GM10266 (cell line): Measurements from ENCODE around the gene RASSF3.

Experiments used
- DNase-seq: peaks from one replicate; pipeline ENCODE4 v3.0.0; 2012; ENCODE audit errors: extremely low spot score
- CTCF ChIP-seq: IDR thresholded peaks from 2 replicates; pipeline ENCODE4 v1.5.1; 2012; ENCODE audit warnings: mild to moderate bottlenecking, low read depth; ENCODE audit not compliant: control insufficient read depth, insufficient read depth; ENCODE audit errors: missing control alignments

The RASSF3 gene

DNA sequence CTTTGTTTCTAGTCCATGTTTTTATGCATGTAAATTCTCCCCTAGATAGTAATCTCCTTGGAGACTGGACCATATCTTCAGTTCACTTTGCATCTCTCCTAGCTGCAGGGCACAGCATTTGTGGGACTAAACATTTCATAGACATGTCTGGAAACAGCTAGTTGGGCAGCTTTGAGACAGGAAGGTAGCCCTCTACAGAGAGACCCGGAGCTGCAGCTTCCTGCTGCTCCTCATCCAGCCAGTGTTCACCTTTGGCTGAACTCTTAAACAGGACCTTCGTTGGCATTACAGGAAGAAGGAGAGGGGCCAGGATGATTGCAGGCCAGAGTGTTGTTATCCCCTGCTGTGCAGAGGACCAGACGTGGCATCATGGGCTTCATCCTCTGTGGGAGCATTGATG is 96.0 kb downstream of the RASSF3 start:
- TF ChIP-seq CTCF, result no peak
- no peak for DNase-seq

DNA sequence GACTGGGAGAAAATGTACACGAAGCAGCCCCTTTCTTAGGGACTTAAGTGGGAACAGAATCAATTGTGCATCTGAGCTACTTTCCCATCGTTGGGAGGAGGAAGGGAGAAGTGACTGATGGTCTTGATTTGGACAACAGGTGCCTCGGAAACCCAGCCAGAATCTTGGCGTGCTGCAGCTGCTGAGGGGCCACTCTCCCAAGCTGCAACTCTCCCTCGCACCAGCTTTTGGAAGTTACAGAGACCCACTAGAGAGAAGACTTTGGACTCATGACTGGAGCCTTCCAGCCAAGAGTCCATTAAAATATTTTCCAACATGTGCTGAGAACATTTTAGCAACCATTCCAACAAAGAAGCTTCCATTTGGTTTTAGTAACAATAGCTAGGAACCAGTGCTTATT is 96.6 kb downstream of the RASSF3 start:
- no peak for TF ChIP-seq CTCF
- DNase-seq, result no peak

- no peak for DNase-seq
- TF ChIP-seq CTCF, result no peak
These were observed 97.1 kb downstream of the RASSF3 start for GRCh38 chr12:64707362-64707761.

- TF ChIP-seq CTCF, result no peak
- DNase-seq, result no peak
These were observed 97.6 kb downstream of the RASSF3 start for GRCh38 chr12:64707926-64708325.

GRCh38 chr12:64709429-64709828 is 99.1 kb downstream of the RASSF3 start:
- no peak for TF ChIP-seq CTCF
- DNase-seq, result no peak

DNA sequence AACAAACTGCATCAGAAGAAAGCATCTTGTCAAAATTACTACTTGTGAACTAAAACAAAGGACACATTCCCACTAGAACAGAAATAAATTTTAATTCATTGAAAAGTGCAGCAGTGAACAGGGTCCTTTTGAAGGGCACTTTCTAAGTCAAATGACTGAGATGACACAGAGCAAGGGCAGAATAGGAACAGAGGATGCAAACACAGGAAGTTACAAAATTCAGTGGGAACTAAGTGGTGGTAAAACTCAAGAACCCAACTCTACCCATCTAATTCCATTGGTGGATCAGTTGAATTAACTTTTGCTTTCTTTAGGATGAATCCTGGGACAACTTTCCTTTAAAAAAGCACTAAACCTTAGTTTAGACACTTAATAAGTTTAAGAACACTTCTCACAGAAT is 103.1 kb downstream of the RASSF3 start:
- no peak for DNase-seq
- TF ChIP-seq CTCF, result no peak

GRCh38 chr12:64714551-64714968 is 104.3 kb downstream of the RASSF3 start:
- peak; percentile 38 for DNase-seq
- no peak for TF ChIP-seq CTCF
